ENCODE measurements around the gene ZSWIM8. TPM values are rescaled to one million over a fixed set of nuclear protein-coding genes. Genes with fewer than 3 reads are reported as not detected.

ZSWIM8 gene
- total and polyA plus RNA-seq, 2 donors (not counting 1 experiment from before 2014, with no cell fraction given) = 110 to 147 TPM

DNA sequence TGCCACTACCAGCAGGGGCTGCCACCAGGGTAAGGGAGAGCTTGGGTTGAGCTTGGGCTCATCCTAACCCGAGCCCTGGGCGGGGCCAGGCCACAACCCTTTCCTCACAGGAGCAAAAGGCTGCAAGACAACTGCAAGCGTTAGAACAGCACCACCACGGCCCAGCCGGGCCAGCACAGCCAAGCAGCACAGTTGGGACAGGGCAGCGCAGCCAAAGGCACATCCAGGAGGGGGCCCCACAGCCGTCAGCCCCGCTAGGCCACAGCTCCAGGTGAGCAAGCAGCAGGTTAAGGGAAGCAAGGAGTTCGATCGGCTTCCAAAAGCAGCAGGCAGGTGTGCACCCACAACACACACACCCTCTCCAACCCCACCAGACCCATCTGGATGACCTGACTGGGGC, 33.0 kb downstream of the ZSWIM8 start:
- Mint-ChIP-seq H3K4me3 (no peak overlapping the region), H3K4me1 (no peaks in the 10 kb centered on the region), H3K27me3 (no peaks in the 10 kb centered on the region), H3K9me3 (ENCODE audit: insufficient read depth) (no peaks in the 10 kb centered on the region), H3K27ac (no peak overlapping the region)
- intact Hi-C loops (cut with micrococcal nuclease) = no loop called here
- H3K9ac ChIP-seq (ENCODE audit: low read length) = no peak overlapping the region
- peaks cover 0 to 35% of the 10 kb centered on the region in 2 experiments for H3K36me3 ChIP-seq (replicated peaks in 1 of 2; ENCODE audit: control extremely low read depth in 1 of 2, control insufficient read depth in 1 of 2, extremely low read depth in 1 of 2, insufficient read depth in 2 of 2, low read length in 1 of 2)
- DNase-seq = no peak
- H4K20me1 ChIP-seq (ENCODE audit: control insufficient read depth, insufficient read depth, low read length, poor library complexity, severe bottlenecking) = no peaks in the 10 kb centered on the region
- WGBS (ENCODE audit: insufficient coverage) = 95% methylated on average over 10 of the region's 10 CpGs
- no peaks in the 10 kb centered on the region for H3K9me3 ChIP-seq (ENCODE audit: control extremely low read depth in 1 of 3, control insufficient read depth in 2 of 3, insufficient read depth in 1 of 3, low read length in 2 of 3)
- POLR2A ChIA-PET = no interaction called here
- no peak overlapping the region for H3K4me2 ChIP-seq (replicated peaks; ENCODE audit: low read depth, low read length, poor library complexity, severe bottlenecking)
- H2AFZ ChIP-seq (ENCODE audit: insufficient read depth, low read depth, low read length, poor library complexity, severe bottlenecking) = no peak overlapping the region
- no peak overlapping the region for H3K27ac ChIP-seq (ENCODE audit: low read length in 2 of 2)
- H3K27me3 ChIP-seq (replicated peaks in 1 of 4; ENCODE audit: control extremely low read depth in 1 of 4, control insufficient read depth in 3 of 4, insufficient read depth in 4 of 4, low read length in 3 of 4) = no peaks in the 10 kb centered on the region
- H3K4me3 ChIP-seq (ENCODE audit: control extremely low read depth in 1 of 5, extremely low read depth in 1 of 5, insufficient read depth in 1 of 5, low read depth in 2 of 5, low read length in 4 of 5) = no peak overlapping the region
- TF ChIP-seq EZH2 (IDR thresholded peaks at IDR 0.05; ENCODE audit: borderline replicate concordance, insufficient read depth, low read depth, low read length, poor library complexity, severe bottlenecking) = no peak
- TF ChIP-seq, protein P1, sequence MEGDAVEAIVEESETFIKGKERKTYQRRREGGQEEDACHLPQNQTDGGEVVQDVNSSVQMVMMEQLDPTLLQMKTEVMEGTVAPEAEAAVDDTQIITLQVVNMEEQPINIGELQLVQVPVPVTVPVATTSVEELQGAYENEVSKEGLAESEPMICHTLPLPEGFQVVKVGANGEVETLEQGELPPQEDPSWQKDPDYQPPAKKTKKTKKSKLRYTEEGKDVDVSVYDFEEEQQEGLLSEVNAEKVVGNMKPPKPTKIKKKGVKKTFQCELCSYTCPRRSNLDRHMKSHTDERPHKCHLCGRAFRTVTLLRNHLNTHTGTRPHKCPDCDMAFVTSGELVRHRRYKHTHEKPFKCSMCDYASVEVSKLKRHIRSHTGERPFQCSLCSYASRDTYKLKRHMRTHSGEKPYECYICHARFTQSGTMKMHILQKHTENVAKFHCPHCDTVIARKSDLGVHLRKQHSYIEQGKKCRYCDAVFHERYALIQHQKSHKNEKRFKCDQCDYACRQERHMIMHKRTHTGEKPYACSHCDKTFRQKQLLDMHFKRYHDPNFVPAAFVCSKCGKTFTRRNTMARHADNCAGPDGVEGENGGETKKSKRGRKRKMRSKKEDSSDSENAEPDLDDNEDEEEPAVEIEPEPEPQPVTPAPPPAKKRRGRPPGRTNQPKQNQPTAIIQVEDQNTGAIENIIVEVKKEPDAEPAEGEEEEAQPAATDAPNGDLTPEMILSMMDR (IDR thresholded peaks at IDR 0.05) = no peak
- H3K4me1 ChIP-seq (ENCODE audit: control insufficient read depth in 2 of 2, insufficient read depth in 2 of 2, low read length in 2 of 2) = no peaks in the 10 kb centered on the region
- ATAC-seq (ENCODE audit: low read depth) = no peak
- CTCF ChIA-PET = interaction anchor here (0.8 to 1.2 kb wide), 3 partner anchors 11 to 263 kb away, joined by 3 read pairs; no protein-coding TSS in a partner anchor
- no peaks in the 10 kb centered on the region for H3K79me2 ChIP-seq (ENCODE audit: control insufficient read depth, insufficient read depth, low read length)

DNA sequence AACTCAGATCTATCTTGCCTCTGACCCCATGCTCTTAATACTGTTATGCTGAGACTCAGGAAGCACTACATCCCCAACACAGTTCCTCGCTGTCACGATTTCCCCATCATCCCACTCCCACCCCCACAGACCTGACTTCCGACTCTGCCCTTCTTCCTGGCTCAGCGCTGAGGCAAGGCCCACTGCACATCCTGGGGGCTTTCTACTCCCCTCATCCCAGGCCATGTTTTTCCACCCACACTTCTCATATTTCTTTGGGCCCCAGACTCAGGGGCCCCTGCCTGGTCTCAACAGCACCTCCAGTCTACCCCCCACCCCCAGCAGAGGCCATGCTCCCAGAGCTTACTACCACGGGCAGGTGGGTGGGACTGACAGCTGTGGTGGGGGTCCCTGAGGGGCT, 33.7 kb downstream of the ZSWIM8 start:
- H4K20me1 ChIP-seq (ENCODE audit: control insufficient read depth, insufficient read depth, low read length, poor library complexity, severe bottlenecking) = no peaks in the 10 kb centered on the region
- ATAC-seq (ENCODE audit: low read depth) = no peak
- no peaks in the 10 kb centered on the region for H3K79me2 ChIP-seq (ENCODE audit: control insufficient read depth, insufficient read depth, low read length)
- no peak overlapping the region for H3K4me2 ChIP-seq (replicated peaks; ENCODE audit: low read depth, low read length, poor library complexity, severe bottlenecking)
- Mint-ChIP-seq H3K27me3 (no peaks in the 10 kb centered on the region), H3K4me3 (no peak overlapping the region), H3K9me3 (ENCODE audit: insufficient read depth) (no peaks in the 10 kb centered on the region), H3K4me1 (no peaks in the 10 kb centered on the region), H3K27ac (no peak overlapping the region)
- TF ChIP-seq EZH2 (IDR thresholded peaks at IDR 0.05; ENCODE audit: borderline replicate concordance, insufficient read depth, low read depth, low read length, poor library complexity, severe bottlenecking) = no peak
- TF ChIP-seq, protein P1 (IDR thresholded peaks at IDR 0.05) = no peak
- no peaks in the 10 kb centered on the region for H3K9me3 ChIP-seq (ENCODE audit: control extremely low read depth in 1 of 3, control insufficient read depth in 2 of 3, insufficient read depth in 1 of 3, low read length in 2 of 3)
- no peak overlapping the region for H2AFZ ChIP-seq (ENCODE audit: insufficient read depth, low read depth, low read length, poor library complexity, severe bottlenecking)
- WGBS (ENCODE audit: insufficient coverage) = 89% methylated on average over 5 of the region's 5 CpGs
- no peak overlapping the region for H3K27ac ChIP-seq (ENCODE audit: low read length in 2 of 2)
- no peak overlapping the region for H3K9ac ChIP-seq (ENCODE audit: low read length)
- DNase-seq = no peak
- H3K4me1 ChIP-seq (ENCODE audit: control insufficient read depth in 2 of 2, insufficient read depth in 2 of 2, low read length in 2 of 2) = no peaks in the 10 kb centered on the region
- POLR2A ChIA-PET = no interaction called here
- no peak overlapping the region for H3K4me3 ChIP-seq (ENCODE audit: control extremely low read depth in 1 of 5, extremely low read depth in 1 of 5, insufficient read depth in 1 of 5, low read depth in 2 of 5, low read length in 4 of 5)
- peaks cover 0 to 40% of the 10 kb centered on the region in 2 experiments for H3K36me3 ChIP-seq (replicated peaks in 1 of 2; ENCODE audit: control extremely low read depth in 1 of 2, control insufficient read depth in 1 of 2, extremely low read depth in 1 of 2, insufficient read depth in 2 of 2, low read length in 1 of 2)
- intact Hi-C loops (cut with micrococcal nuclease) = no loop called here
- CTCF ChIA-PET = interaction anchor here (0.8 to 1.2 kb wide), 2 partner anchors 11 to 61 kb away, joined by 3 read pairs; no protein-coding TSS in a partner anchor
- no peaks in the 10 kb centered on the region for H3K27me3 ChIP-seq (replicated peaks in 1 of 4; ENCODE audit: control extremely low read depth in 1 of 4, control insufficient read depth in 3 of 4, insufficient read depth in 4 of 4, low read length in 3 of 4)

All from B cell (primary cell).